Mesothelial cell of epicardium (in vitro differentiated cells): ENCODE results near the gene INPP5B. TPM values are rescaled to one million over a fixed set of nuclear protein-coding genes. Genes with fewer than 3 reads are reported as not detected.
A peak's percentile ranks its signal among the peaks of the same experiment; 100 is the strongest.

ENCODE experiments used
- DNase-seq, 2 experiments: peaks; one replicate each; pipeline ENCODE4 v3.0.0; 2021; ENCODE audit warnings: low spot score in 2 of 2; ENCODE audit not compliant: unreplicated experiment in 2 of 2
- H3K27ac Mint-ChIP-seq: 2 replicates; pipeline ENCODE4 v1.8.0; 2021; ENCODE audit warnings: mixed read lengths
- H3K27me3 Mint-ChIP-seq: 2 replicates; pipeline ENCODE4 v1.8.0; 2021; ENCODE audit warnings: low read depth, mixed read lengths
- H3K36me3 Mint-ChIP-seq: 2 replicates; pipeline ENCODE4 v1.8.0; 2021; ENCODE audit warnings: mixed read lengths
- H3K4me1 Mint-ChIP-seq: 2 replicates; pipeline ENCODE4 v1.8.0; 2021; ENCODE audit warnings: mixed read lengths
- H3K4me3 Mint-ChIP-seq: 2 replicates; pipeline ENCODE4 v1.8.0; 2021; ENCODE audit warnings: mild to moderate bottlenecking, moderate library complexity, mixed read lengths
- H3K9me3 Mint-ChIP-seq: 2 replicates; pipeline ENCODE4 v1.8.0; 2021; ENCODE audit warnings: mixed read lengths
- total RNA-seq: library from RNA; stranded (reverse); gene quantifications from 3 replicates; pipeline ENCODE4 v1.2.1, GENCODE V29; 2021
- TF ChIP-seq, protein P1 (sequence below): fragments of 200-600 bp; sonication (generic); IDR thresholded peaks from one replicate; pipeline ENCODE4 v1.5.0; 2021; ENCODE audit warnings: antibody characterized with exemption; ENCODE audit not compliant: unreplicated experiment

Gene INPP5B
- total RNA-seq, 1 donor from 2014 or later = 21.5 TPM

DNA sequence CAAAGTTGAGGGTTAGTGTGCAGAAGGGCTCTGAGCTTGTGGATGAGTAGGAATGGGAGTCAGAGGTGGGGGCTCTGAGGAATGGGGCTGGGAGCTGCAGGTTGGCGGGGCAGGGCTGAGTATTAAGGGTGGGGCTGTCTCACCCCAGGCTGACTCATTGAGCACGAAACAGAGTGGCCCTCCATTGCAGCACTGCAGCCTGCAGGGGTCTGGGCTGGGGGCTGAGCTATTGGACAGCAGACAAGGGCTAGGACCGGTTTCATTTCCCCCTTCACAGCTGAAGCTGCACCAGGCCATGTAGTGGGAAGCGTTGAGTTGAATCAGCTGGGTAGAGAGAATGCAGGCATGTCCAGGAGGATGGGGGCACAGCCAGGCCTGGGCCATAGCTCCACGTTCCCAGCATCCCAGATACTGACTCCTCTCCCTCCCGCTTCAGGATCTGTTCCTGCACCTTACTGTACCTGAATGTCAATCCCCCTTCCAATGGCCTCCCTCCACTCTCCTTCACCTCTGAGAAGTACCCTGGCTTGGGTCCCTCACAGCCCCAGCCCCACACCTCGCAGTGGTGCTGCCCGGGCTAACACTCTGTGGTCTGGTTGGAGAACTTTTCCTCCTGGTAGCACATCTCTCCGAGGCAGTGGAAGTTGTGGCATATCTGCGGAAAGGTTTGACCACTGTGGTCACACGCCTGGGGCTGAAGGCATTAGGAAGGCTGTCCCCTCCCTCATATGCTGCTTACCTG is 4.4 kb upstream of the INPP5B start:
- H3K27me3 Mint-ChIP-seq = no peaks in the 10 kb centered on the region
- no peaks in the 10 kb centered on the region for H3K9me3 Mint-ChIP-seq
- TF ChIP-seq, protein P1, sequence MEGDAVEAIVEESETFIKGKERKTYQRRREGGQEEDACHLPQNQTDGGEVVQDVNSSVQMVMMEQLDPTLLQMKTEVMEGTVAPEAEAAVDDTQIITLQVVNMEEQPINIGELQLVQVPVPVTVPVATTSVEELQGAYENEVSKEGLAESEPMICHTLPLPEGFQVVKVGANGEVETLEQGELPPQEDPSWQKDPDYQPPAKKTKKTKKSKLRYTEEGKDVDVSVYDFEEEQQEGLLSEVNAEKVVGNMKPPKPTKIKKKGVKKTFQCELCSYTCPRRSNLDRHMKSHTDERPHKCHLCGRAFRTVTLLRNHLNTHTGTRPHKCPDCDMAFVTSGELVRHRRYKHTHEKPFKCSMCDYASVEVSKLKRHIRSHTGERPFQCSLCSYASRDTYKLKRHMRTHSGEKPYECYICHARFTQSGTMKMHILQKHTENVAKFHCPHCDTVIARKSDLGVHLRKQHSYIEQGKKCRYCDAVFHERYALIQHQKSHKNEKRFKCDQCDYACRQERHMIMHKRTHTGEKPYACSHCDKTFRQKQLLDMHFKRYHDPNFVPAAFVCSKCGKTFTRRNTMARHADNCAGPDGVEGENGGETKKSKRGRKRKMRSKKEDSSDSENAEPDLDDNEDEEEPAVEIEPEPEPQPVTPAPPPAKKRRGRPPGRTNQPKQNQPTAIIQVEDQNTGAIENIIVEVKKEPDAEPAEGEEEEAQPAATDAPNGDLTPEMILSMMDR = no peak
- peaks cover 1% of the 10 kb centered on the region for H3K36me3 Mint-ChIP-seq
- H3K4me3 Mint-ChIP-seq = no peak overlapping the region
- H3K27ac Mint-ChIP-seq = no peak overlapping the region
- peaks cover 9% of the 10 kb centered on the region for H3K4me1 Mint-ChIP-seq
- DNase-seq = no peak

DNA sequence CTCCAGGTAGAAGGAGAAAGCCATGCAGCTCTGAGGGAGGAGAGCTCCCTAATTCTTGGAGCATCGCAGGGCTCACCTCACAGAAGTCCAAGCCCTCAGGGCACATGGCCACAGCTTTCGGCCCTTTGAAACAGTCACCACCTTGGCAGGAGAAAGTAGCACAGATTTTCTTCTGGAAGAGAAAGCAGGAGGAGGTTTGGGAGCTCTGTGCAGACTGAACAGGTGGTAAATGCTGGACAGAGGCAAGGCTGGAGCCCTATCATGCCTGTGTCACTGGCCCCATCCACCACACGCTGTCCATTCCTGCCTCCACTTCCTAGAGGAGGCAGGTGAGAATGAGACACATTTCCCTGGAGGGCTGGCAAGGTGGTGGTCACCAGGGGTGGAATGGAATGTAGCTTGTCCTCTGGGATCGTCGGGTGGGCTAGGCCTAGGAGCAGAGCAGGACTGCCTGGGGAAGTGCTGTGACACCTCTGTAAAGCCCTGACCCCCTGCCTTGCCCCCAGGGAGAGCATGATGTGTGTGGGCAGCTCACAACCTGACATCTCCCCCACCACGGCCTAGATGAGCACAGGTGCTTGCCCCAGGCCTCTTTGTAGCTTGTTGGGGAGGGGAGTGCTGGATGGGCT is 2.8 kb upstream of the INPP5B start:
- H3K4me1 Mint-ChIP-seq = peaks cover 15% of the 10 kb centered on the region
- no peak overlapping the region for H3K4me3 Mint-ChIP-seq
- H3K27me3 Mint-ChIP-seq = no peaks in the 10 kb centered on the region
- H3K9me3 Mint-ChIP-seq = no peaks in the 10 kb centered on the region
- DNase-seq = no peak
- no peaks in the 10 kb centered on the region for H3K36me3 Mint-ChIP-seq
- TF ChIP-seq, protein P1 = no peak
- H3K27ac Mint-ChIP-seq = no peak overlapping the region

DNA sequence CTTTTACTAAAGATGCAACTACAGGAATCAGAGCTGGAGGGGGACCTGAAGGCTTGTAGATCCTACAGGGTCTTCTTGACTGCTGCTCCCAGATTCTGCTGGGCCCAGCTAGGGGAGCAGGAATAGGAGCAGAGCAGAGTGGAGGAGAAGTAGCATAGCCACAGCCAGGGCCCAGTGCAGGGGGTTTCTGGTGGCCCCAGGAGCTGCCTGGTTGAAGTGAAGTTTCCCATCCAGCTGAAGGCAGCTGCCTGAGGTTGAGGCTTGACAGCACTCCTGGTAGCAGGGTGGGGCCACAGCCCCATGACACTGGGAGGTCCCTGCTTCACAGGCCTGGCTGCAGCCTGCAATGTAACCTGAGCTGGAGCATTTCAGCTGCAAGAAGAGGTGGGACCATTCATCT is 2.0 kb upstream of the INPP5B start:
- no peak for DNase-seq
- H3K4me1 Mint-ChIP-seq = peaks cover 15% of the 10 kb centered on the region
- no peaks in the 10 kb centered on the region for H3K9me3 Mint-ChIP-seq
- H3K4me3 Mint-ChIP-seq = no peak overlapping the region
- H3K36me3 Mint-ChIP-seq = no peaks in the 10 kb centered on the region
- TF ChIP-seq, protein P1 = no peak
- H3K27ac Mint-ChIP-seq = no peak overlapping the region
- no peaks in the 10 kb centered on the region for H3K27me3 Mint-ChIP-seq

DNA sequence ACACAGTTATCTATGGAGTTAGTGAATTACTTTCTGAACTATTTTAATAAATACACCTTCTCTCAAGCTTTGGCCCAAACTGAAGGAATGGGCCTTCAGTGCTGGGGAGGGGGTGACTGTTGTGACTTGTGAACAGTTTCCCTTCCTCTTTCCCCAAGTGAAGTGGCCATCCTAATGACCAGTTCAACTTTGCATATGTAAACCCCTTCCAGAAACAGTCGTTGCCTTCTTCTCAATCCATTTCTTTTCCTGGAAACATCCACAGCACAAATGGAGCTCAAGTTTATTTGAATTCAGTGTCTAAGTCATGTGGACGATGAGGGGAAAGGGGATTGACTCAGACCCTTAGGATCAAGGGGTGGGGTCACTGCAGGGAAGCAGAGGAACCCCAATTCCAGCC is 1.3 kb upstream of the INPP5B start:
- Mint-ChIP-seq H3K36me3 (peaks cover 3% of the 10 kb centered on the region), H3K9me3 (no peaks in the 10 kb centered on the region), H3K27me3 (no peaks in the 10 kb centered on the region), H3K27ac (no peak overlapping the region), H3K4me3 (no peak overlapping the region), H3K4me1 (peaks cover 15% of the 10 kb centered on the region)
- TF ChIP-seq, protein P1 = no peak
- no peak for DNase-seq

DNA sequence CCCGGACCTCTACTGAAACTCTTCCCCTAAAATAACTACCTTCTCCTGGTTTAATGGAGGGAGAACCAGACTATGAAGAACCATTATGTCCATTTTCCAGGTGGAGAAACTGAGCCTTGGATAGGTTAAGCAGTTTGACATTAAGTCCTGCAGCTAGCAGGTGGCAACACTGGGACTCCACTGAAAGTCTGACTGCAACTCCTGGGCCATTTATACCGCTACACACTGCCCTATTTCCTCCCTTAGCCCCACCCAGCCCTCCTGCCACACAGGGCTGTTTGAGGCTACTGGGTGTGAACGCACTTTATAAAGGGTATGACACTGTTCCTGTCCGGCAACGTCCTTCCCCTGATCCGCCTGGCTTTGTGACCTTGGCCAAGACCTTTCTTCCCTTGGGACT is 511 bp upstream of the INPP5B start:
- no peak overlapping the region for H3K27ac Mint-ChIP-seq
- H3K36me3 Mint-ChIP-seq = peaks cover 5% of the 10 kb centered on the region
- no peaks in the 10 kb centered on the region for H3K27me3 Mint-ChIP-seq
- H3K9me3 Mint-ChIP-seq = no peaks in the 10 kb centered on the region
- H3K4me1 Mint-ChIP-seq = peaks cover 15% of the 10 kb centered on the region
- DNase-seq = no peak
- TF ChIP-seq, protein P1 = no peak
- peak overlapping the region; percentile 99 for H3K4me3 Mint-ChIP-seq
